Peyer's patch (tissue), 4 donors: ENCODE measurements around the gene CMPK2. TPM values are rescaled to one million over a fixed set of nuclear protein-coding genes. Genes with fewer than 3 reads are reported as not detected.

Experiments used
- DNase-seq, 3 donors: peaks; one replicate each; pipeline ENCODE4 v3.0.0-alpha.2; 2017 to 2019
- H3K27ac ChIP-seq, 4 donors: fragments of 200-600 bp; sonication (generic); one replicate each; pipeline ENCODE4 v1.5.1; 2016 to 2019
- H3K27me3 ChIP-seq, 2 donors: fragments of 200-600 bp; sonication (generic); one replicate each; pipeline ENCODE4 v1.5.1; 2019
- H3K36me3 ChIP-seq, 3 donors: fragments of 200-600 bp; sonication (generic); one replicate each; pipeline ENCODE4 v1.5.1; 2016 to 2019
- H3K4me1 ChIP-seq, 4 donors: fragments of 200-600 bp; sonication (generic); one replicate each; pipeline ENCODE4 v1.5.1; 2016 to 2019
- H3K4me3 ChIP-seq, 4 donors: fragments of 200-600 bp; sonication (generic); 1 replicate in 3 of 4; 2 replicates in 1 of 4; pipeline ENCODE4 v1.5.1; 2016 to 2019; ENCODE audit warnings: mild to moderate bottlenecking in 1 of 4
- H3K9me3 ChIP-seq, 4 donors: fragments of 200-600 bp; sonication (generic); one replicate each; pipeline ENCODE4 v1.5.1; 2016 to 2019; ENCODE audit warnings: mild to moderate bottlenecking in 1 of 4
- POLR2A ChIP-seq, 2 donors: fragments of 450-650 bp; IDR thresholded peaks; one replicate each; pipeline ENCODE4 v1.5.1; 2017; ENCODE audit warnings: antibody characterized with exemption in 2 of 2, mild to moderate bottlenecking in 2 of 2, moderate library complexity in 2 of 2
- total RNA-seq, 4 donors: library from RNA; depleted of rRNA; stranded (reverse); fragments of >200 nt; gene quantifications; one replicate each; pipeline ENCODE4 v1.1.0, GENCODE V29; 2016
- TF ChIP-seq, protein P1 (sequence below), 6 experiments: fragments of 450-650 bp in 4 of 6; fragments of 200-600 bp in 2 of 6; sonication (generic) in 1 of 6; IDR thresholded peaks; one replicate each; pipeline ENCODE4 v1.5.1; 2017 to 2019; ENCODE audit warnings: antibody characterized with exemption in 6 of 6, mild to moderate bottlenecking in 3 of 6, moderate library complexity in 1 of 6

The CMPK2 gene
- total RNA-seq, 4 donors from 2014 or later: 7.4 to 13.2 (median 11.4) TPM

DNA sequence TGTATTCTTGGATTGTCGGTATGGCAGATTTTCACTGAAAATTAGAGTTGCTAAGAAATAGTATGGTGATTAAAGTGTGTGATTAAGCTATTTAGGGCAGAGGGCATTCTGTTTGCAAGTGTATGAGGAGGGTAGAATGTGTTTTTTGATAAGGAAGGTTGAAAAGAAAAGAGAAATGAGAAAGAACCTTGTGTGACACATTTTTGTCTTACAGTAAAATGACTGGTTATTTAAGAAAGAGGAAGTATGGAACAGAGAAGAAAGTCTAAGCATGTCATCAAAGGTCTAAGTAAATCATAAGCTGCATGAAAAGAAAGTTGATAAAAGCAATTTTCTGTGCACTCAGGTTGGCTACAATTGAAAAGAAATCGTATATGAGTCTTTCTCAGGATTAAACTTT, 6.7 kb upstream of the CMPK2 start:
- DNase-seq: no peak
- TF ChIP-seq, protein P1, sequence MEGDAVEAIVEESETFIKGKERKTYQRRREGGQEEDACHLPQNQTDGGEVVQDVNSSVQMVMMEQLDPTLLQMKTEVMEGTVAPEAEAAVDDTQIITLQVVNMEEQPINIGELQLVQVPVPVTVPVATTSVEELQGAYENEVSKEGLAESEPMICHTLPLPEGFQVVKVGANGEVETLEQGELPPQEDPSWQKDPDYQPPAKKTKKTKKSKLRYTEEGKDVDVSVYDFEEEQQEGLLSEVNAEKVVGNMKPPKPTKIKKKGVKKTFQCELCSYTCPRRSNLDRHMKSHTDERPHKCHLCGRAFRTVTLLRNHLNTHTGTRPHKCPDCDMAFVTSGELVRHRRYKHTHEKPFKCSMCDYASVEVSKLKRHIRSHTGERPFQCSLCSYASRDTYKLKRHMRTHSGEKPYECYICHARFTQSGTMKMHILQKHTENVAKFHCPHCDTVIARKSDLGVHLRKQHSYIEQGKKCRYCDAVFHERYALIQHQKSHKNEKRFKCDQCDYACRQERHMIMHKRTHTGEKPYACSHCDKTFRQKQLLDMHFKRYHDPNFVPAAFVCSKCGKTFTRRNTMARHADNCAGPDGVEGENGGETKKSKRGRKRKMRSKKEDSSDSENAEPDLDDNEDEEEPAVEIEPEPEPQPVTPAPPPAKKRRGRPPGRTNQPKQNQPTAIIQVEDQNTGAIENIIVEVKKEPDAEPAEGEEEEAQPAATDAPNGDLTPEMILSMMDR (IDR thresholded peaks at IDR 0.05): no peak
- no peak for TF ChIP-seq POLR2A (IDR thresholded peaks at IDR 0.05)
- H3K4me1 ChIP-seq: no peaks in the 10 kb centered on the region
- no peaks in the 10 kb centered on the region for H3K27me3 ChIP-seq
- no peak overlapping the region for H3K27ac ChIP-seq
- no peaks in the 10 kb centered on the region for H3K9me3 ChIP-seq
- no peak overlapping the region for H3K4me3 ChIP-seq
- no peaks in the 10 kb centered on the region for H3K36me3 ChIP-seq

DNA sequence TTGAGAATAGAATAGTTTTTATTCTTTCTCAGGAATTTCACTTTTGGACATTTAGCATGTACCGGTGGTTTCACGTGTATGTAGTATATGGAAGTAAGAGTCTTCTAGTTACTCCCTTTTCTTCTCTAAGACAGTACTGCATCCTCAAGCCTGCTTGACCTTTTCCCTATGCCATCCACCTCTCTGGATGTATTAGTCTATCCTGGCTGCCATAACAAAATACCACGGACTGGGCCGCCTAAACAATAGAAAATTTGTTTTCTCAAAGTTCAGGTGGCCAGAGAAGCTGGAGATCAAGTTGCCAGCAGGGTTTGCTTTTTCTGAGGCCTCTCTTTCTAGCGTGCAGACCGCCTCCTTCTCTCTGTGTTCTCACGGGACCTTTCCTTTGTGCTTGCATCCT, 1.3 kb upstream of the CMPK2 start:
- Histone ChIP-seq H3K36me3 (no peaks in the 10 kb centered on the region), H3K27ac (no peak overlapping the region), H3K4me3 (no peak overlapping the region), H3K27me3 (no peaks in the 10 kb centered on the region), H3K4me1 (peaks cover 0 to 19% (median 0%) of the 10 kb centered on the region in 4 donors), H3K9me3 (no peaks in the 10 kb centered on the region)
- no peak for DNase-seq
- TF ChIP-seq POLR2A (IDR thresholded peaks at IDR 0.05): no peak
- TF ChIP-seq, protein P1 (IDR thresholded peaks at IDR 0.05): no peak

DNA sequence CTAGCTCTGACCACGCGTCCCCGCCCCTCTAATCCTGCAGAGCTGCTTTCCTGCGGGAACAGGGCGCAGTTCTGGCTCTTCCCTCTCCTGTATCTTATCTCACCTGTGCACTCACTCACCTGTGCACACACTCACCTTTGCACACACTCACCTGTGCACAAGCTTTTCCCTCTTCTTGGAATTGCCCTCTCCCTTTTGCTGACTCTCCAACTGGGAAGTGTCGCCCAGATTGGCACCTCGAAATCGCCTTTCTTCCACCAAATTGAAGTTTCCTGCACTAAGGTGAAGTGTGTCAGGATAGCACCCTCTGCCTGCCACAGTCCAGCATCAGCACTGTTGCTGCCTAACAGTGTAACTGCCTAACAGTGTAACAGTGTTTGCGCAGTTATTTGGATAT, 566 bp upstream of the CMPK2 start:
- H3K4me1 ChIP-seq: peaks cover 0 to 19% (median 0%) of the 10 kb centered on the region in 4 donors
- peak overlapping the region; percentile 82 to 93 (median 89) for H3K27ac ChIP-seq
- no peaks in the 10 kb centered on the region for H3K9me3 ChIP-seq
- H3K27me3 ChIP-seq: no peaks in the 10 kb centered on the region
- TF ChIP-seq POLR2A (IDR thresholded peaks at IDR 0.05): no peak
- TF ChIP-seq, protein P1 (IDR thresholded peaks at IDR 0.05): peak in 5 of 6 experiments; percentile 30 to 51 (median 38)
- H3K36me3 ChIP-seq: peaks cover 0 to 2% (median 0%) of the 10 kb centered on the region in 3 donors
- peak in 2 of 3 donors; percentile 39 to 69 for DNase-seq
- H3K4me3 ChIP-seq: peak overlapping the region; percentile 88 to 98 (median 94)

DNA sequence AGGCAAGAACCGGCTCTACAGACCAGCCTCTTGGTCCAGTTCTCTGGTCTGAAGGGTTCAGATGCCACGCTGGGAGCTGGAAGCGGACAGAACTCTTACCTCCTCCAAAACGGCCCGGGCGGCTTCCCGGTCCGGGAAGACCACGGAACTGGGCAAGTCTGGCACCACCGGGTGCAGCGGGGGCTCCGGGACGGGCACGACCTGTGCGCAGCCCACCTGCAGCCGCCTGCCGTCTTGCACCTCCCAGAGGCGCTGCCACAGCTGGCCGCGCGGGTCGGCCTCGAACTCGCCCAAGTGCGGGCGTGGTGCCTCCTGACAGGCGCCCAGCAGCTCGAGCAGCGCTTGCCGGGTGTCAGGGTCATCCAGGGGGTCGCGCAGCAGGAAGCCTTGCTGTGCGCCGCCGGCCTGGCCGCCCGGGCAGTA, 773 bp downstream of the CMPK2 start:
- Histone ChIP-seq H3K9me3 (no peaks in the 10 kb centered on the region), H3K4me1 (peaks cover 0 to 19% (median 0%) of the 10 kb centered on the region in 4 donors), H3K36me3 (peaks cover 0 to 12% (median 0%) of the 10 kb centered on the region in 3 donors), H3K4me3 (peak overlapping the region; percentile 88 to 98 (median 94)), H3K27me3 (no peaks in the 10 kb centered on the region), H3K27ac (peak overlapping the region; percentile 82 to 93 (median 89))
- TF ChIP-seq POLR2A (IDR thresholded peaks at IDR 0.05): no peak
- TF ChIP-seq, protein P1 (IDR thresholded peaks at IDR 0.05): no peak
- DNase-seq: peak; percentile 19 to 65 (median 53)

DNA sequence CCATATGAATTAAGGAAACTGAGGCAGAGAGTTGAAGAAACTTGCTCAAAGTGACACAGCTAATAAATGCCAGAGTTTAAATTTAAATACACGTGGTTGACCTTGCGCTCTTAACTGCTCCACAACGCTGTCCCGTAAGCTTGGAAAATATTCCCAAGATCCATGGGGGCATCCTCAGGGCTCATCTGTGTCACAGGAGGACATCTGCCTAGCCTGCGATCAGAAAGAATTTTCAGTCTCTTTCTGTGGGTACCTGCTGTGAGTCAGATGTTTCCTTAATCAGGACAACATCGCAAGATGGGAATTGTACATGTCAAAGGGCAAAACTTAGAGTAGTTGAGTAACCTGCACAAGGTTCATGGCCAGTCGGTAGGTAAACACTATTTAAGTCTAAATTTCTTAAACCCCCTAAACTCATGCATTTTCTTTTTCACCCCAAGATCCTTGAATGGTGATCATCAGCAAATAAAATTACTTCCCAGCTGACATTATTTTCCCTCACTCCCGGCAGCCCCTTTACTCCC, 1.4 kb downstream of the CMPK2 start:
- Histone ChIP-seq H3K27ac (peak overlapping the region in 1 of 4 donors; percentile 93), H3K27me3 (no peaks in the 10 kb centered on the region), H3K4me3 (peak overlapping the region in 2 of 4 donors; percentile 88 to 98), H3K4me1 (peaks cover 0 to 19% (median 0%) of the 10 kb centered on the region in 4 donors), H3K9me3 (peaks cover 0 to 6% (median 0%) of the 10 kb centered on the region in 4 donors), H3K36me3 (peaks cover 0 to 17% (median 0%) of the 10 kb centered on the region in 3 donors)
- no peak for DNase-seq
- TF ChIP-seq, protein P1 (IDR thresholded peaks at IDR 0.05): no peak
- no peak for TF ChIP-seq POLR2A (IDR thresholded peaks at IDR 0.05)
